Parathyroid adenoma (tissue), 2 donors: Measurements from ENCODE around the gene TCF25.

Source experiments
- H2AFZ ChIP-seq: fragments of 300-600 bp; sonication (generic); one replicate; pipeline ENCODE4 v1.7.0; 2017; ENCODE audit warnings: antibody characterized with exemption, mild to moderate bottlenecking
- H3K27ac ChIP-seq: fragments of 300-600 bp; sonication (generic); one replicate; pipeline ENCODE4 v1.7.0; 2017
- H3K27me3 ChIP-seq: fragments of 300-600 bp; sonication (generic); one replicate; pipeline ENCODE4 v1.7.0; 2017; ENCODE audit warnings: low read length; ENCODE audit not compliant: control insufficient read depth, insufficient read depth
- H3K36me3 ChIP-seq: fragments of 300-600 bp; sonication (generic); one replicate; pipeline ENCODE4 v1.7.0; 2017; ENCODE audit warnings: low read length; ENCODE audit not compliant: control insufficient read depth, insufficient read depth
- H3K4me1 ChIP-seq: fragments of 300-600 bp; sonication (generic); one replicate; pipeline ENCODE4 v1.7.0; 2017; ENCODE audit warnings: control low read depth
- H3K4me2 ChIP-seq: fragments of 300-600 bp; sonication (generic); one replicate; pipeline ENCODE4 v1.7.0; 2017; ENCODE audit warnings: low read length
- H3K4me3 ChIP-seq: fragments of 300-600 bp; sonication (generic); one replicate; pipeline ENCODE4 v1.7.0; 2017; ENCODE audit warnings: low read depth, low read length
- H3K79me2 ChIP-seq: fragments of 300-600 bp; sonication (generic); one replicate; pipeline ENCODE4 v1.7.0; 2017; ENCODE audit warnings: control low read depth
- H3K9ac ChIP-seq: fragments of 300-600 bp; sonication (generic); one replicate; pipeline ENCODE4 v1.7.0; 2017; ENCODE audit warnings: mild to moderate bottlenecking
- H3K9me3 ChIP-seq: fragments of 300-600 bp; sonication (generic); one replicate; pipeline ENCODE4 v1.7.0; 2017; ENCODE audit warnings: low read length; ENCODE audit not compliant: control insufficient read depth
- TF ChIP-seq, protein P1 (sequence below): fragments of 300-600 bp; sonication (generic); IDR thresholded peaks from one replicate; pipeline ENCODE4 v1.7.0; 2017; ENCODE audit warnings: antibody characterized with exemption, mild to moderate bottlenecking
- donor health status: primary hyperparathyroidism.

TCF25 gene

DNA sequence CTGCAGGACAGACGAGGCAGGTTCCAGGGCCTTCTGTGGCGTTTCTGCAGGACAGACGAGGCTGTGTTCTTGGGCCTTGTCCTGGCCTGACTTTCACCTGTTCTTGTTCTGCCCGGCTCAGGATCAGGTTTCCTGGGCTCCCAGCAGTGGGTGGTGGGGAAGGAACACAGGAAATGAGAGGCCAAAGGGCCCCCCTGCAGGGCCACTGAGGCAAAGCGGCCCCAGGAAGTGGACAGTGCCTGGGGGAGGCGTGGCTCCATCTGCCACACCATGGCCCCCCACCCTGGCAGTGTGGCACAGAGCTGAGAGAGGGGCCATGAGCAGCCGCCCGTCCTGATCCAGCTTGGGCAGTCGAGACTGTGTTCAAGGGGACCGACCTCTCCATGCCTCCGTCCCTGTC, 24.4 kb upstream of the TCF25 start:
- H3K9me3 ChIP-seq, result no peaks in the 10 kb centered on the region
- no peak overlapping the region for H3K27ac ChIP-seq
- TF ChIP-seq, protein P1, sequence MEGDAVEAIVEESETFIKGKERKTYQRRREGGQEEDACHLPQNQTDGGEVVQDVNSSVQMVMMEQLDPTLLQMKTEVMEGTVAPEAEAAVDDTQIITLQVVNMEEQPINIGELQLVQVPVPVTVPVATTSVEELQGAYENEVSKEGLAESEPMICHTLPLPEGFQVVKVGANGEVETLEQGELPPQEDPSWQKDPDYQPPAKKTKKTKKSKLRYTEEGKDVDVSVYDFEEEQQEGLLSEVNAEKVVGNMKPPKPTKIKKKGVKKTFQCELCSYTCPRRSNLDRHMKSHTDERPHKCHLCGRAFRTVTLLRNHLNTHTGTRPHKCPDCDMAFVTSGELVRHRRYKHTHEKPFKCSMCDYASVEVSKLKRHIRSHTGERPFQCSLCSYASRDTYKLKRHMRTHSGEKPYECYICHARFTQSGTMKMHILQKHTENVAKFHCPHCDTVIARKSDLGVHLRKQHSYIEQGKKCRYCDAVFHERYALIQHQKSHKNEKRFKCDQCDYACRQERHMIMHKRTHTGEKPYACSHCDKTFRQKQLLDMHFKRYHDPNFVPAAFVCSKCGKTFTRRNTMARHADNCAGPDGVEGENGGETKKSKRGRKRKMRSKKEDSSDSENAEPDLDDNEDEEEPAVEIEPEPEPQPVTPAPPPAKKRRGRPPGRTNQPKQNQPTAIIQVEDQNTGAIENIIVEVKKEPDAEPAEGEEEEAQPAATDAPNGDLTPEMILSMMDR, result no peak
- peaks cover 2% of the 10 kb centered on the region for H3K79me2 ChIP-seq
- no peak overlapping the region for H3K4me3 ChIP-seq
- peaks cover 5% of the 10 kb centered on the region for H3K4me1 ChIP-seq
- H3K36me3 ChIP-seq, result no peaks in the 10 kb centered on the region
- no peak overlapping the region for H3K9ac ChIP-seq
- H3K4me2 ChIP-seq, result no peak overlapping the region
- no peaks in the 10 kb centered on the region for H3K27me3 ChIP-seq
- no peak overlapping the region for H2AFZ ChIP-seq

DNA sequence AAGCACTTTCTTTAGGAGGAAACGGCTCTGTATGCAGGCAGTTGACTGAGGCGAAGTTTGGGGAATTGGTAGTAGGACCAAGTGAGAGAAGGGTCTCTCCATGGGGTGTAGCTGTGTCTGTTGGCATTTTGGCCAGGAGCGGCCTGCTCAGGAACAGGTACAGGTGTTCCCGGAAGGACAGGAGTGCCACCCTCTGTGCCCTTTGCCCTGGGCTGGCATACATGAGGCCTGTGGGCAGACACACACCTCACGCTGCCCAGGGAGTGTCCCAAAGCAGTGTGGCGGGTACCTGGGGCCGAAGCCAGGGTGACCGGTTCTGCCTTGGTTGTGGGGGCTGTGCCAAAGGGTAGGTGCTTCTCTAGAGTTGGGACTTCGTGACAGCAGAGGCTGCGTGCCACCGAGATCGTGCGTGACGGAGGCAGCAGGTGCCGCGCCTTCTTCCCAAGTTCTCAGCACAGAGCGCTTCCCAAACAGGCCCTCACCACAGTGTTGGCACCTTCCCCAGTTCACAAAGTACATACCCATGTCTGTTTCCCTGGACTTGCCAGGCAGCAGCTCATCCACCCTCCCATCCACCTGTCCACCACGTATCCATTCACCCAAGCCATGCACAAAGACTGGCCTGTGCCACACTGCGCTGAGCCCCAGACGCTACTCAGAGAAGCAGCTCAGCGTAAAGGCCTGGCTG, 19.9 kb upstream of the TCF25 start:
- no peak overlapping the region for H3K4me2 ChIP-seq
- H2AFZ ChIP-seq, result no peak overlapping the region
- no peaks in the 10 kb centered on the region for H3K36me3 ChIP-seq
- no peak overlapping the region for H3K4me3 ChIP-seq
- no peak overlapping the region for H3K27ac ChIP-seq
- no peaks in the 10 kb centered on the region for H3K9me3 ChIP-seq
- no peaks in the 10 kb centered on the region for H3K27me3 ChIP-seq
- peaks cover 2% of the 10 kb centered on the region for H3K79me2 ChIP-seq
- no peaks in the 10 kb centered on the region for H3K4me1 ChIP-seq
- H3K9ac ChIP-seq, result no peak overlapping the region
- TF ChIP-seq, protein P1, result no peak

DNA sequence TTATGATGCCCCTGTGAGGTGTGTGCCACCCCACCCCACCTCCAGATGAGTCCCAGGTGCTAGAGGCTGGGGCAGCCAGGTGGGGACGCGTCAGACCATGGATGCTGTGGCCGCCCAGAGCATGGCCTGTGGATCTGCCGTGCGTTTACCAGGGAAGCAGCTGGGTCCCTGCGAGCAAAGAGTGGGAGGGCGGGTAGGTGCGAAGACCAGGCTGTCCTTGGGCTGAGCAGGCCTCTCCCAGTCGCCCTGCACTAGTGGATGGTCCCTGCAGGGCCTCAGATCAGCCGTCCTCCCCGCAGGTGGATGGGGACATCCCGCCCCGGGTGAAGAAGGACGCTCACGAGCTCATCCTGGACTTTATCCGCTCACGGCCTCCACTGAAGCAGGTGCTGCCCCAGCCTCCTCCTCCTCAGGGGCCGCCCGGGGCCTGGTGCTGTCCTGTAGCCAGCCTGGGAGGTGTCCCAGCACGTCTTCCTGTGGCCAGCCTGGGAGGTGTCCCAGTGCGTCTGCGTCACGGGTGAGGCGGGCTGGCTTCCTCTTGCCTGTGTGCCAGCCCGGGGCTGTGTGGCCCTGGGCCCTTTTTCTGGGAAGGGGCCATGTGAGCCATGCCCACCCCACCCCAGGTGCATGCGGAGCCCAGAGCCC, 18.0 kb upstream of the TCF25 start:
- Histone ChIP-seq H3K9ac (no peak overlapping the region), H3K9me3 (no peaks in the 10 kb centered on the region), H3K4me1 (no peaks in the 10 kb centered on the region), H3K79me2 (peaks cover 2% of the 10 kb centered on the region), H2AFZ (no peak overlapping the region), H3K36me3 (no peaks in the 10 kb centered on the region), H3K4me3 (no peak overlapping the region), H3K27ac (no peak overlapping the region), H3K27me3 (no peaks in the 10 kb centered on the region), H3K4me2 (no peak overlapping the region)
- TF ChIP-seq, protein P1, result no peak

DNA sequence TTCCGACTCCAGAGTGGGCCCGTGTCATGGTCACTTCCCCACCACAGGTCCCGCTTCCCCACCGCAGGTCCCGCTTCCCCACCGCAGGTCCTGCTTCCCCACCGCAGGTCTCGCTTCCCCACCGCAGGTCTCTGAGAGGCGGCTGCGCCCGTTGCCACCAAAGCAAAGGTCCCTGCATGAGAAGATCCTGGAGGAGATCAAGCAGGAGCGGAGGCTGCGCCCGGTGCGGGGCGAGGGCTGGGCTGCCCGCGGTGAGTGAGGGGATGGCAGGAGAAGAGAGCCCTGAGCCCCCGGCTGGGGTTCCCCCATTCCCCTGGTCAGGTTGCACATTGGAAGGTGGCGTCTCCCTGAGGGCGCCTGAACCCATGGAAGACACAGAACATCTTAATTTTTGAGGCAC, 17.4 kb upstream of the TCF25 start:
- Histone ChIP-seq H3K9ac (no peak overlapping the region), H3K4me2 (no peak overlapping the region), H2AFZ (no peak overlapping the region), H3K4me3 (no peak overlapping the region), H3K27me3 (no peaks in the 10 kb centered on the region), H3K9me3 (no peaks in the 10 kb centered on the region), H3K79me2 (peaks cover 2% of the 10 kb centered on the region), H3K36me3 (no peaks in the 10 kb centered on the region), H3K27ac (no peak overlapping the region), H3K4me1 (no peaks in the 10 kb centered on the region)
- TF ChIP-seq, protein P1, result no peak
